ENCODE results near the gene TRIM52.

- TF ChIP-seq, protein P1, sequence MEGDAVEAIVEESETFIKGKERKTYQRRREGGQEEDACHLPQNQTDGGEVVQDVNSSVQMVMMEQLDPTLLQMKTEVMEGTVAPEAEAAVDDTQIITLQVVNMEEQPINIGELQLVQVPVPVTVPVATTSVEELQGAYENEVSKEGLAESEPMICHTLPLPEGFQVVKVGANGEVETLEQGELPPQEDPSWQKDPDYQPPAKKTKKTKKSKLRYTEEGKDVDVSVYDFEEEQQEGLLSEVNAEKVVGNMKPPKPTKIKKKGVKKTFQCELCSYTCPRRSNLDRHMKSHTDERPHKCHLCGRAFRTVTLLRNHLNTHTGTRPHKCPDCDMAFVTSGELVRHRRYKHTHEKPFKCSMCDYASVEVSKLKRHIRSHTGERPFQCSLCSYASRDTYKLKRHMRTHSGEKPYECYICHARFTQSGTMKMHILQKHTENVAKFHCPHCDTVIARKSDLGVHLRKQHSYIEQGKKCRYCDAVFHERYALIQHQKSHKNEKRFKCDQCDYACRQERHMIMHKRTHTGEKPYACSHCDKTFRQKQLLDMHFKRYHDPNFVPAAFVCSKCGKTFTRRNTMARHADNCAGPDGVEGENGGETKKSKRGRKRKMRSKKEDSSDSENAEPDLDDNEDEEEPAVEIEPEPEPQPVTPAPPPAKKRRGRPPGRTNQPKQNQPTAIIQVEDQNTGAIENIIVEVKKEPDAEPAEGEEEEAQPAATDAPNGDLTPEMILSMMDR (conservative IDR thresholded peaks at IDR 0.05; ENCODE audit: low read depth, low read length) = no peak
- TF ChIP-seq POLR2A (IDR thresholded peaks at IDR 0.05; ENCODE audit: low read depth, low read length) (no peak), FOS (IDR thresholded peaks at IDR 0.05; ENCODE audit: low read depth, low read length) (no peak)
These were observed 36.3 kb downstream of the TRIM52 start for GRCh38 chr5:181224390-181225229.

Data from IMR-90 (cell line).